Activated CD8-positive, alpha-beta memory T cell treated with anti-CD3 and anti-CD28 coated beads for 4 hours (primary cell): ENCODE measurements around the gene MRTFA.
"Not testable (repeated sequence)": the region's sequence is repeated elsewhere in the genome, so short reads cannot be mapped to it uniquely, and the experiment has no call there.

ENCODE experiments used
- DNase-seq, 2 donors: peaks; one replicate each; pipeline ENCODE4 v3.0.0-alpha.2; 2020; ENCODE audit warnings: low read depth in 2 of 2

MRTFA gene

GRCh38 chr22:40554023-40554422 lies 82.5 kb downstream of the MRTFA start:
- DNase-seq: not testable (repeated sequence)

DNA sequence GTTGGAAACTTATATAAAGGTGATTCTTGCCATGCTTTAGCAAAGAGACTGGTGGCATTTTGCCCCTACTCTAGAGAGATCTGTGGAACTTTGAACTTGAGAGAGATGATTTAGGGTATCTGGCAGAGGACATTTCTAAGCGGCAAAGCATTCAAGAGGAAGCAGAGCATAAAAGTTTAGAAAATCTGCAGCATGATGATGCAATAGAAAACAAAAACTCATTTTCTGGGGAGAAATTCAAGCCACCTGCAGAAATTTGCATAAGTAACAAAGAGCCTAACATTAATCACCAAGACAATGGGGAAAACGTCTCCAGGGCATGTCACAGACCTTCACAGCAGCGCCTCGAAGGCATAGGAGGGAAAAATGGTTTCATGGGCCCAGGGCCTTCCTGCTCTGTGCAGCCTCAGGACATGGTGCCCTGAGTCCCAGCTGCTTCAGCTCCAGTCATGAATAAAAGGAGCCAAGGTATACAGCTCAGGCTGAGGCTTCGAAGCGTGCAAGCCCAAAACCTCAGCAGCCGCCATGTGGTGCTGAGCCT lies 83.4 kb downstream of the MRTFA start:
- DNase-seq: no peak

DNA sequence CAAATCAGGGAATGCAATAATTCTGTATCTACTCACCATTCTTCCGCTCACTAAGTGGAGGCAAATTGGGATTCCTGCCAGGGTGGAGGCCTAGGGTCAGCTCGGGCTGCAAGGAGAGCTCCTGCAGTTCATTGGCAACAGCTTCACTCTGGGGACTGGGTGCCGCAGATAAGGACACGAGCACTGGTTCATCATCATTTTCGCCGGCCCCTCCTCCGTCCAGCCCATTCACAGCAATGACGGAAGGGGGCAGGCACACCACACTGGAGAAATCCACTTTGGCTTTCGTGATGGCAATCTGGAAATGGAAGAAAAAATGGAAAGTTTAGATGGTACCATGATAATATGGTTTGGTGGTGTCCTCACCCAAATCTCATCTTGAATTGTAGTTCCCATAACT lies 84.4 kb downstream of the MRTFA start:
- no peak for DNase-seq

- no peak for DNase-seq
Measured at GRCh38 chr22:40547729-40548143, 88.8 kb downstream of the MRTFA start.

DNA sequence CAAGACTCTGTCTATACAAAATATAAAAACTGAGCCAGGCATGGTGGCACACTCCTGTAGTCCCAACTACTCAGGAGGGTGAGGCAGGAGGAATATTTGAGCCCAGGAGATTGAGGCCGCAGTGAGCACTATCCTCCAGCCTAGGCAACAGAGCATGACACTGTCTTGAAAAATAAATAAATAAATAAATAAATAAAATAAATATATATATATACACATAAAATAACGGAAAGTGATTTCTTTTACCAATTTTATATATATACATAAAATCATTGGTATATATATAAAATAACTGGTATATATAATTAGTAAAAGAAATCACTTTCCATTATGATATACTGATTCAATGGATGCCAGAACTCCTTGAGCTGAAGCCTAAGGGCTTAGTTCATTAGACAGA lies 91.8 kb downstream of the MRTFA start:
- DNase-seq: no peak

DNA sequence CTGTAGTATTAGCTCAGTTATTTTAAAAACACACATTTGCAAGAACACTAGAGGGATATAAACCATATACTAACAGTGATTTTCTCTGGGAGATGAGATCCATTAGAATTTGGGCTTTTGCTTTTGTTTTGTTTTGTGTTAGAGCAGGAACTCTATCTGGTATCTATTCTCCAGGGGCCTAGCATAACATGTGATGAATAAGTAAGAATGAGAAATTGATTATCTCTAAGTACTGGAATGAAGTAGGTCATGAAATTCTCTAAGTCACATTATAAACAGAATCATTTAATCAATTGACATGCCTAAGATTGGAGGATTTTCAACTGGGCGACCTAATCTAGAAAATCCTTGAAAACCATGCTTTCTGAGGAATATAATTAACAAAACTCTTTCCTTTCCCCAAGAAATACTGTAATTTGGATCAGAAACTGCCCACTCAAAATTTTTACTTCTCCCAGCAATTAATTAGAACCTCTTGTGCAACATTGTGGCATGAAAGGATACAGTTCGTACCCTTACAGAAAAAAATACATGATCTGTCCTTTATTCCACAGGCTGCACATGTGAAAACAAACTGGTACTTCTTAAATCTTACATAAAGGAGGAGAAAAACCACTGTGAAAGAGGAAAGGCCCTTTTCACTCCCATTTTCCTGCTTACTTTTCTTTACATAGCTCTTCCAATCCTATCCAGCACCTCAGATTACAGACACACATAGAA lies 93.5 kb downstream of the MRTFA start:
- no peak for DNase-seq

- DNase-seq: no peak
Measured at GRCh38 chr22:40541300-40541699, 95.2 kb downstream of the MRTFA start.

GRCh38 chr22:40540265-40540664 lies 96.3 kb downstream of the MRTFA start:
- DNase-seq: no peak

DNA sequence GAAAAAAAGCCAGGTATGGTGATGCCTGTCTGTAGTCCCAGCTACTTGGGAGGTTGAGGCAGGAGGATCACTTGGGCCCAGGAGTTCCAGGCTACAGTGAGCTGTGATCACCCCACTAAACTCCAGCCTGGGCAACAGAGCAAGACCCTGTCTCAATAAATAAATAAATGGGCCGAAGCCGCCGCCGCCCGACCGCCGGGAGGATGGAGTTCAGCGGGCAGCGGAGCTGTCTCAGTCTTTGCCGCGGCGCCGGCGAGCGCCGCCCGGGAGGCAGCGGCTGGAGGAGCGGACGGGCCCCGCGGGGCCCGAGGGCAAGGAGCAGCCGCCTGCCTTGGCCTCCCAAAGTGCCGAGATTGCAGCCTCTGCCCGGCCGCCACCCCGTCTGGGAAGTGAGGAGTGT lies 100.4 kb downstream of the MRTFA start:
- DNase-seq: not testable (repeated sequence)

GRCh38 chr22:40535642-40536041 lies 100.9 kb downstream of the MRTFA start:
- DNase-seq: no peak

DNA sequence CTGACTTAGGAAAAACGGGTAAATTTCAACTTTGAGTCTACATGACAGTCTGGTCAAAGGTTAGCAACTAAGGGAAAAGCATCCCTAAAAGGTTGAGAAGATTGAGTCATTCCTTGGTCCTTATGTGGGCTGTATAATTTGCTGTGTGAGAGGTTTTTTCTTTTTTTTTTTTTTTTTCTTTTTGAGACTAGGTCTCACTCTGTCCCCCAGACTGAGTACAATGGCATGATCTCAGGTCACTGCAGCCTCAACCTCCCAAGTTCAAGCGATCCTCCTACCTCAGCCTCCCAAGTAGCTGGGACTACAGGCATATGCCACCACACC lies 101.4 kb downstream of the MRTFA start:
- DNase-seq: no peak

- DNase-seq: no peak
Measured at GRCh38 chr22:40534379-40535188, 101.9 kb downstream of the MRTFA start.

DNA sequence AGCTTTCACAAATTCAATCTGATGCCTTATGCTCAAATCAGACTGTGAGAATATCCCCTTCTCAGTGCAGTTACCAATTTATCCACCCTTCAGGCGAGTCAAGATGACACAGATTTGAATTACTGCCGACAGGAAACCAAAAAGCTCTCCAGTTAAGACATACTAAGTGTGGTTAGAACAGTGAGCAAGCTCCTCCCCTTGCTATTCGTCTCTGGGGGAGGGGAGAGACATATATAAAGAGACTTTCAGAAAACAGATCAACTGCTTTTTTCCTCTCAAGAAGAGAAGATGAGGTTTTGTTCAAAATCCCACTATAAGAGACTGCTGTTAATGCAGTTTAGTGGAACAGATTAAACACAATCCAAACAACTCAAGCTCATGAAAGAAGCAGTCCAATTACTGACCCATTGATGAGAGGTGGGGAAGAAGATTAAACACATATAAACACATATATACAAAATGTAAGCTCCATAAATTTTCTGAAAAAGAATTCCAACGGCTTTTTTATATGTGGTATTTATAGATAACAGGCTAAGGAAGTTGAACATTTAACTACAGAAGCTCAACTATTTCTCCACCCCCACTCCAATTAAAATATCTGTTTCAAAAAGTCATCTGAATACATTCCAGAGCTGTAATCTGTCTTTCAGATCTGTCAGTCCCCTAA lies 102.7 kb downstream of the MRTFA start:
- DNase-seq: peak in 1 of 2 donors; percentile 25

- DNase-seq: no peak
Measured at GRCh38 chr22:40531951-40532900, 104.3 kb downstream of the MRTFA start.

DNA sequence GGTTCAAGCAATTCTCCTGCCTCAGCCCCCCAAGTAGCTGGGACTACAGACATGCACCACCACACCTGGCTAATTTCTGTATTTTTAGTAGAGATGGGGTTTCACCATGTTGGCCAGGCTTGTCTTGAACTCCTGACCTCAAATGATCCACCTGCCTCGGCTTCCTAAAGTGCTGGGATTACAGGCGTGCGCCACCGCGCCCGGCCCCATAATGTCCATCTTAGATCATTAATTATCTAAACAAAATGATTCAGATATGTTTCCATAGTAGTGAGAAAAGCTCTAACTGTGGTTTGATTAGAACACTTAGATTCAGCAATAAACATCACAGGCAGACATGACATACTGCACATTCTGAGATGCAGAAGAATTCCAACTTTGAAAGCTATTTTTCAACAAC lies 106.1 kb downstream of the MRTFA start:
- not testable (repeated sequence) for DNase-seq

DNA sequence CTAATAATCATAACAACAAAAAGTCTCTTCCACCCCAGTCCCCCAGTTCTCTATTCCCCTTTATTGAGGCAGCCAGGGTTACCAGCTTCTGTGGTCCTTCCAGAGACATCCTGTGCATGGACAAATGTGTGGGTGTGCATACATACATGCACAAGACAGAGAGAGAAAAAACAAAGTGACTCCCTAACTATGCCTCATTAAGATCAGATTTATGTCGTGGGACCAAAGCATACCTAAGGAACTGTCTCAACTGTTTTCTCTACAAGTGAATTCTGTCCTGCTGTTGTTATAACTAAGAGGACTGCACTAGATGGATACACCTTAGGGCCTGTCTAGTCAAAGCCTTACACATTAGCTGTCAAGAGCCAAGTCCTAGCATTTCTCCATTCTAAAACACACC lies 106.7 kb downstream of the MRTFA start:
- DNase-seq: no peak

DNA sequence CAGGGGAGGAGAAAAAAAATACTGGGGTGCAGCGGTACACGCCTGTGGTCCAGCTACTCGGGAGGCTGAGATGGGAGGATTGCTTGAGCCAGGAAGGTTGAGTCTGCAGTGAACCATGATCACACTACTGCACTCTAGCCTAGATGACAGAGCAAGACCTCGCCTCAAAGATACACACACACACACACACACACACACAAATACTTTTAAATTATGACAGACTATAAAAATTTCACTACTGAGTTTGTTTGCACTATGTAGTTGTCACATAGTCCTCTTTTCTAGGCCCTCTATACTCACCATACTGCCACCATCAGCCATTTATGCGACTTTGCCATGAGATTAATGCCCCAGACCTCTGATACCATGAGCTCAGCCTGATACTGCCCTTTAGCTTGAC lies 109.6 kb downstream of the MRTFA start:
- no peak for DNase-seq

- peak; percentile 32 to 46 for DNase-seq
Measured at GRCh38 chr22:40525250-40525884, 111.2 kb downstream of the MRTFA start.

GRCh38 chr22:40524392-40525249 lies 111.9 kb downstream of the MRTFA start:
- no peak for DNase-seq

DNA sequence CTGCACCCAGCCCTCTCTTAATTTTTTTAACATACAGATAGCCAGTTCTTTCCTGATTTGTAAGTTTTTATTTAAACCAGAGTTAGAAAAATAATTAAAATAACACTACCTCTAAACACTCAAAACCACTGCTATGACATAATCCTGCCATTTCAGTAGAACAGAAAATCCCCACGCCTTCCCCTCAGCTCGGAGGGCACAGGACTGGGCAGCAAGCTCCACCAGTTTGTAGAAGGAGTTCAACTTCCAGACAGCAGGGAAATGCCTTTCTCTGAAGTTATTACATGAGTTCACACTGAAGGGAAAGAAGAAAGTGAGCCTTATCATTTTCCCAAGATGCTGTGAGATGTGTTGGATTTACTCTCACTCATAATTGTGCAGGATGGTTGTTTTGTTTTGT lies 114.4 kb downstream of the MRTFA start:
- no peak for DNase-seq
